GM23338 (cell line): ENCODE measurements around the gene COL4A2. TPM values are rescaled to one million over a fixed set of nuclear protein-coding genes. Genes with fewer than 3 reads are reported as not detected.

Source experiments
- ATAC-seq: fragments of 200-7000 bp; cut with Tn5 transposase; 3 replicates; pipeline ENCODE4 v1.9.1; 2020
- DNase-seq: peaks from one replicate; pipeline ENCODE4 v3.0.0-alpha.2; 2015; ENCODE audit warnings: low spot score
- H2AFZ ChIP-seq: fragments of 200-600 bp; sonication (generic); 2 replicates; pipeline ENCODE4 v1.8.0; 2016; ENCODE audit warnings: antibody characterized with exemption, mild to moderate bottlenecking, moderate library complexity
- H3F3A ChIP-seq: fragments of 200-600 bp; sonication (generic); replicated peaks from 2 replicates; pipeline ENCODE4 v1.8.0; 2017; ENCODE audit warnings: antibody characterized with exemption, mixed run types, low read depth
- H3K27ac ChIP-seq: fragments of 200-600 bp; sonication (generic); 2 replicates; pipeline ENCODE4 v1.6.1; 2016; ENCODE audit warnings: low read depth
- H3K27me3 ChIP-seq: fragments of 200-600 bp; sonication (generic); 2 replicates; pipeline ENCODE4 v1.8.0; 2016; ENCODE audit warnings: mild to moderate bottlenecking, mixed run types, moderate library complexity; ENCODE audit not compliant: insufficient read depth
- H3K36me3 ChIP-seq: fragments of 200-600 bp; sonication (generic); 2 replicates; pipeline ENCODE4 v1.8.0; 2016; ENCODE audit warnings: mild to moderate bottlenecking; ENCODE audit not compliant: insufficient read depth
- H3K4me1 ChIP-seq: fragments of 200-600 bp; sonication (generic); 2 replicates; pipeline ENCODE4 v1.8.0; 2016; ENCODE audit warnings: mild to moderate bottlenecking, moderate library complexity; ENCODE audit not compliant: insufficient read depth
- H3K4me2 ChIP-seq: fragments of 200-600 bp; sonication (generic); 2 replicates; pipeline ENCODE4 v1.7.1; 2017; ENCODE audit warnings: mixed run types
- H3K4me3 ChIP-seq: fragments of 200-600 bp; sonication (generic); 2 replicates; pipeline ENCODE4 v1.6.1; 2016; ENCODE audit warnings: mixed run types
- H3K79me2 ChIP-seq: fragments of 200-600 bp; sonication (generic); replicated peaks from 2 replicates; pipeline ENCODE4 v1.8.0; 2017; ENCODE audit warnings: mild to moderate bottlenecking; ENCODE audit not compliant: insufficient read depth
- H3K9me2 ChIP-seq: fragments of 200-600 bp; sonication (generic); 2 replicates; pipeline ENCODE4 v1.8.0; 2017; ENCODE audit not compliant: insufficient read depth
- H4K20me1 ChIP-seq: fragments of 200-600 bp; sonication (generic); replicated peaks from 2 replicates; pipeline ENCODE4 v1.8.0; 2017; ENCODE audit warnings: mild to moderate bottlenecking; ENCODE audit not compliant: insufficient read depth
- H3K27ac Mint-ChIP-seq: 2 replicates; pipeline ENCODE4 v1.8.0; 2020; ENCODE audit warnings: inconsistent platforms, mild to moderate bottlenecking, moderate library complexity, mixed read lengths
- H3K27me3 Mint-ChIP-seq: 3 replicates; pipeline ENCODE4 v1.8.0; 2022; ENCODE audit warnings: low read depth, mild to moderate bottlenecking, moderate library complexity, mixed read lengths, inconsistent platforms; ENCODE audit not compliant: insufficient read depth, poor library complexity
- H3K36me3 Mint-ChIP-seq: 3 replicates; pipeline ENCODE4 v1.8.0; 2021; ENCODE audit warnings: low read depth, mild to moderate bottlenecking, inconsistent platforms, moderate library complexity, mixed read lengths
- H3K4me1 Mint-ChIP-seq: 3 replicates; pipeline ENCODE4 v1.8.0; 2020; ENCODE audit warnings: mild to moderate bottlenecking, inconsistent platforms, mixed read lengths
- H3K4me3 Mint-ChIP-seq: 3 replicates; pipeline ENCODE4 v1.8.0; 2021; ENCODE audit warnings: moderate library complexity, mild to moderate bottlenecking, inconsistent platforms, mixed read lengths
- H3K9me3 Mint-ChIP-seq: 3 replicates; pipeline ENCODE4 v1.8.0; 2020; ENCODE audit warnings: moderate library complexity, mild to moderate bottlenecking, inconsistent platforms, mixed read lengths
- CREB1 ChIP-seq: fragments of 250-450 bp; sonication (Bioruptor Pico); IDR thresholded peaks from 2 replicates; pipeline ENCODE4 v1.5.0; 2020; ENCODE audit warnings: low read depth, mild to moderate bottlenecking, moderate library complexity
- EZH2 ChIP-seq: fragments of 200-600 bp; sonication (generic); IDR thresholded peaks from one replicate; pipeline ENCODE4 v1.8.0; 2017; ENCODE audit warnings: antibody characterized with exemption, mild to moderate bottlenecking, low read depth; ENCODE audit not compliant: unreplicated experiment
- EZH2phosphoT487 ChIP-seq: fragments of 200-600 bp; sonication (generic); IDR thresholded peaks from one replicate; pipeline ENCODE4 v1.8.1; 2018; ENCODE audit warnings: antibody characterized with exemption; ENCODE audit not compliant: unreplicated experiment
- JUNB ChIP-seq: IDR thresholded peaks from one replicate; pipeline ENCODE4 v1.6.1; 2016; ENCODE audit warnings: antibody characterized with exemption; ENCODE audit not compliant: unreplicated experiment
- NANOG ChIP-seq: IDR thresholded peaks from 2 replicates; pipeline ENCODE4 v1.6.1; 2016; ENCODE audit warnings: antibody characterized with exemption, borderline replicate concordance
- POLR2AphosphoS5 ChIP-seq: IDR thresholded peaks from 2 replicates; pipeline ENCODE4 v1.6.1; 2016; ENCODE audit warnings: antibody characterized with exemption, low read depth
- STAT1 ChIP-seq: IDR thresholded peaks from one replicate; pipeline ENCODE4 v1.6.1; 2016; ENCODE audit warnings: antibody characterized with exemption; ENCODE audit not compliant: unreplicated experiment
- ZNF114 ChIP-seq: fragments of 250-450 bp; sonication (Bioruptor Pico); IDR thresholded peaks from 2 replicates; pipeline ENCODE4 v1.5.0; 2020; ENCODE audit warnings: mild to moderate bottlenecking, moderate library complexity
- ZNF331 ChIP-seq: fragments of 250-450 bp; sonication (Bioruptor Pico); IDR thresholded peaks from 2 replicates; pipeline ENCODE4 v1.5.0; 2020; ENCODE audit warnings: low read depth, mild to moderate bottlenecking, moderate library complexity
- polyA plus RNA-seq: library from polyadenylated mRNA; unstranded; fragments of >200 nt; fragmentation: Nextera tagmentation; extraction: Ambion mirVana; gene quantifications from 2 replicates; pipeline ENCODE4 v1.2.1, GENCODE V29; 2016
- total RNA-seq: library from RNA; depleted of rRNA; stranded (reverse); fragments of >200 nt; shearing (Covaris generic); gene quantifications from 2 replicates; pipeline ENCODE4 v1.2.3, GENCODE V29; 2014
- TF ChIP-seq, protein P1 (sequence below), 2 experiments: fragments of 200-600 bp in 1 of 2; sonication (generic) in 1 of 2; conservative IDR thresholded peaks; 2 replicates each; pipeline versions ENCODE4 v1.5.1 to v1.6.1; 2016 to 2017; ENCODE audit warnings: antibody characterized with exemption in 2 of 2, low read depth in 2 of 2, mild to moderate bottlenecking in 2 of 2, moderate library complexity in 1 of 2
- TF ChIP-seq, protein P2 (sequence below): IDR thresholded peaks from one replicate; pipeline ENCODE4 v1.6.1; 2018; ENCODE audit warnings: antibody characterized with exemption; ENCODE audit not compliant: unreplicated experiment
- TF ChIP-seq, protein P3 (sequence below): fragments of 250-450 bp; sonication (Bioruptor Pico); IDR thresholded peaks from 2 replicates; pipeline ENCODE4 v1.5.0; 2020; ENCODE audit warnings: mild to moderate bottlenecking, moderate library complexity
- TF ChIP-seq, protein P4 (sequence below): IDR thresholded peaks from 2 replicates; pipeline ENCODE4 v1.6.1; 2016; ENCODE audit warnings: antibody characterized with exemption

COL4A2 gene
- total and polyA plus RNA-seq, 2 experiments from 2014 or later: 37.4 to 131 TPM

DNA sequence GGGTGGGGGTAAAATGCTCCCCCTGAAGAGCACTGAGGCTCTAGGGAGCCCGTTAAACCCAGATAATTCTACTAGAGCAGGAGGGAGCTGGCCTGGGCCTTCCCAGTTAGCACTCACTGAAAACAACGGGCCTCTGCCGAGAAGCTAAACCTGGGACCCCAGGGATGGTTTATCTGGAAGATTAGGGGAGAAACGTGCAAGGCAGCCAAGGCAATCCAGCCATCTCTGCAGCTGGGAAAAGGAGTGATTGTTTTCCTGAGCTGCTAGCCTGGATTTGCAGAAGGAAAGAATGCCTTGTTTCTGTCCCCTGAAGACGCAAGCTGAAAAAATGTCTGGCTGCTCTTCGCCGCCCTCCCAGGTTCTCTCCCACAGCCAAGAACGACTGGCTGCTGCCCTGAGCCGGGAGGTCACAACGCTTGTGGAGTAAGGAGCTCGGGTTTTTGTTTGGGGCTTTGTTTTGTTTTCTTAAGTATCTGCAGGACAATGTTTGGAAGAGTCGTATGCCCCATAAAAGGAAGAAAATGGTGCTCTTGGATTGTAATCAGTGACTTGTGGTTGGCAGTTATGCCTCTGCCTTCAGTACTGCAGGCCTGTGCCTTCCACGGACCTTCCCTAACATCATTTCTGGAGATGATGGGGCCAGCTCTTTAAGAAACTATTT is 31.5 kb downstream of the COL4A2 start:
- no peaks in the 10 kb centered on the region for H3K9me3 Mint-ChIP-seq
- H3K36me3 ChIP-seq: no peaks in the 10 kb centered on the region; the same call in 1 of the 2 replicates
- TF ChIP-seq, protein P1, sequence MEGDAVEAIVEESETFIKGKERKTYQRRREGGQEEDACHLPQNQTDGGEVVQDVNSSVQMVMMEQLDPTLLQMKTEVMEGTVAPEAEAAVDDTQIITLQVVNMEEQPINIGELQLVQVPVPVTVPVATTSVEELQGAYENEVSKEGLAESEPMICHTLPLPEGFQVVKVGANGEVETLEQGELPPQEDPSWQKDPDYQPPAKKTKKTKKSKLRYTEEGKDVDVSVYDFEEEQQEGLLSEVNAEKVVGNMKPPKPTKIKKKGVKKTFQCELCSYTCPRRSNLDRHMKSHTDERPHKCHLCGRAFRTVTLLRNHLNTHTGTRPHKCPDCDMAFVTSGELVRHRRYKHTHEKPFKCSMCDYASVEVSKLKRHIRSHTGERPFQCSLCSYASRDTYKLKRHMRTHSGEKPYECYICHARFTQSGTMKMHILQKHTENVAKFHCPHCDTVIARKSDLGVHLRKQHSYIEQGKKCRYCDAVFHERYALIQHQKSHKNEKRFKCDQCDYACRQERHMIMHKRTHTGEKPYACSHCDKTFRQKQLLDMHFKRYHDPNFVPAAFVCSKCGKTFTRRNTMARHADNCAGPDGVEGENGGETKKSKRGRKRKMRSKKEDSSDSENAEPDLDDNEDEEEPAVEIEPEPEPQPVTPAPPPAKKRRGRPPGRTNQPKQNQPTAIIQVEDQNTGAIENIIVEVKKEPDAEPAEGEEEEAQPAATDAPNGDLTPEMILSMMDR (conservative IDR thresholded peaks at IDR 0.05; ENCODE audit: low read depth in 2 of 2): no peak
- TF ChIP-seq, protein P2, sequence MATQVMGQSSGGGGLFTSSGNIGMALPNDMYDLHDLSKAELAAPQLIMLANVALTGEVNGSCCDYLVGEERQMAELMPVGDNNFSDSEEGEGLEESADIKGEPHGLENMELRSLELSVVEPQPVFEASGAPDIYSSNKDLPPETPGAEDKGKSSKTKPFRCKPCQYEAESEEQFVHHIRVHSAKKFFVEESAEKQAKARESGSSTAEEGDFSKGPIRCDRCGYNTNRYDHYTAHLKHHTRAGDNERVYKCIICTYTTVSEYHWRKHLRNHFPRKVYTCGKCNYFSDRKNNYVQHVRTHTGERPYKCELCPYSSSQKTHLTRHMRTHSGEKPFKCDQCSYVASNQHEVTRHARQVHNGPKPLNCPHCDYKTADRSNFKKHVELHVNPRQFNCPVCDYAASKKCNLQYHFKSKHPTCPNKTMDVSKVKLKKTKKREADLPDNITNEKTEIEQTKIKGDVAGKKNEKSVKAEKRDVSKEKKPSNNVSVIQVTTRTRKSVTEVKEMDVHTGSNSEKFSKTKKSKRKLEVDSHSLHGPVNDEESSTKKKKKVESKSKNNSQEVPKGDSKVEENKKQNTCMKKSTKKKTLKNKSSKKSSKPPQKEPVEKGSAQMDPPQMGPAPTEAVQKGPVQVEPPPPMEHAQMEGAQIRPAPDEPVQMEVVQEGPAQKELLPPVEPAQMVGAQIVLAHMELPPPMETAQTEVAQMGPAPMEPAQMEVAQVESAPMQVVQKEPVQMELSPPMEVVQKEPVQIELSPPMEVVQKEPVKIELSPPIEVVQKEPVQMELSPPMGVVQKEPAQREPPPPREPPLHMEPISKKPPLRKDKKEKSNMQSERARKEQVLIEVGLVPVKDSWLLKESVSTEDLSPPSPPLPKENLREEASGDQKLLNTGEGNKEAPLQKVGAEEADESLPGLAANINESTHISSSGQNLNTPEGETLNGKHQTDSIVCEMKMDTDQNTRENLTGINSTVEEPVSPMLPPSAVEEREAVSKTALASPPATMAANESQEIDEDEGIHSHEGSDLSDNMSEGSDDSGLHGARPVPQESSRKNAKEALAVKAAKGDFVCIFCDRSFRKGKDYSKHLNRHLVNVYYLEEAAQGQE: no peak
- no peak for TF ChIP-seq CREB1 (CRISPR knock-in tag)
- TF ChIP-seq EZH2phosphoT487: no peak
- no peak for TF ChIP-seq STAT1
- no peak for TF ChIP-seq EZH2
- no peak for TF ChIP-seq NANOG
- TF ChIP-seq ZNF114 (CRISPR knock-in tag): no peak
- TF ChIP-seq, protein P3, sequence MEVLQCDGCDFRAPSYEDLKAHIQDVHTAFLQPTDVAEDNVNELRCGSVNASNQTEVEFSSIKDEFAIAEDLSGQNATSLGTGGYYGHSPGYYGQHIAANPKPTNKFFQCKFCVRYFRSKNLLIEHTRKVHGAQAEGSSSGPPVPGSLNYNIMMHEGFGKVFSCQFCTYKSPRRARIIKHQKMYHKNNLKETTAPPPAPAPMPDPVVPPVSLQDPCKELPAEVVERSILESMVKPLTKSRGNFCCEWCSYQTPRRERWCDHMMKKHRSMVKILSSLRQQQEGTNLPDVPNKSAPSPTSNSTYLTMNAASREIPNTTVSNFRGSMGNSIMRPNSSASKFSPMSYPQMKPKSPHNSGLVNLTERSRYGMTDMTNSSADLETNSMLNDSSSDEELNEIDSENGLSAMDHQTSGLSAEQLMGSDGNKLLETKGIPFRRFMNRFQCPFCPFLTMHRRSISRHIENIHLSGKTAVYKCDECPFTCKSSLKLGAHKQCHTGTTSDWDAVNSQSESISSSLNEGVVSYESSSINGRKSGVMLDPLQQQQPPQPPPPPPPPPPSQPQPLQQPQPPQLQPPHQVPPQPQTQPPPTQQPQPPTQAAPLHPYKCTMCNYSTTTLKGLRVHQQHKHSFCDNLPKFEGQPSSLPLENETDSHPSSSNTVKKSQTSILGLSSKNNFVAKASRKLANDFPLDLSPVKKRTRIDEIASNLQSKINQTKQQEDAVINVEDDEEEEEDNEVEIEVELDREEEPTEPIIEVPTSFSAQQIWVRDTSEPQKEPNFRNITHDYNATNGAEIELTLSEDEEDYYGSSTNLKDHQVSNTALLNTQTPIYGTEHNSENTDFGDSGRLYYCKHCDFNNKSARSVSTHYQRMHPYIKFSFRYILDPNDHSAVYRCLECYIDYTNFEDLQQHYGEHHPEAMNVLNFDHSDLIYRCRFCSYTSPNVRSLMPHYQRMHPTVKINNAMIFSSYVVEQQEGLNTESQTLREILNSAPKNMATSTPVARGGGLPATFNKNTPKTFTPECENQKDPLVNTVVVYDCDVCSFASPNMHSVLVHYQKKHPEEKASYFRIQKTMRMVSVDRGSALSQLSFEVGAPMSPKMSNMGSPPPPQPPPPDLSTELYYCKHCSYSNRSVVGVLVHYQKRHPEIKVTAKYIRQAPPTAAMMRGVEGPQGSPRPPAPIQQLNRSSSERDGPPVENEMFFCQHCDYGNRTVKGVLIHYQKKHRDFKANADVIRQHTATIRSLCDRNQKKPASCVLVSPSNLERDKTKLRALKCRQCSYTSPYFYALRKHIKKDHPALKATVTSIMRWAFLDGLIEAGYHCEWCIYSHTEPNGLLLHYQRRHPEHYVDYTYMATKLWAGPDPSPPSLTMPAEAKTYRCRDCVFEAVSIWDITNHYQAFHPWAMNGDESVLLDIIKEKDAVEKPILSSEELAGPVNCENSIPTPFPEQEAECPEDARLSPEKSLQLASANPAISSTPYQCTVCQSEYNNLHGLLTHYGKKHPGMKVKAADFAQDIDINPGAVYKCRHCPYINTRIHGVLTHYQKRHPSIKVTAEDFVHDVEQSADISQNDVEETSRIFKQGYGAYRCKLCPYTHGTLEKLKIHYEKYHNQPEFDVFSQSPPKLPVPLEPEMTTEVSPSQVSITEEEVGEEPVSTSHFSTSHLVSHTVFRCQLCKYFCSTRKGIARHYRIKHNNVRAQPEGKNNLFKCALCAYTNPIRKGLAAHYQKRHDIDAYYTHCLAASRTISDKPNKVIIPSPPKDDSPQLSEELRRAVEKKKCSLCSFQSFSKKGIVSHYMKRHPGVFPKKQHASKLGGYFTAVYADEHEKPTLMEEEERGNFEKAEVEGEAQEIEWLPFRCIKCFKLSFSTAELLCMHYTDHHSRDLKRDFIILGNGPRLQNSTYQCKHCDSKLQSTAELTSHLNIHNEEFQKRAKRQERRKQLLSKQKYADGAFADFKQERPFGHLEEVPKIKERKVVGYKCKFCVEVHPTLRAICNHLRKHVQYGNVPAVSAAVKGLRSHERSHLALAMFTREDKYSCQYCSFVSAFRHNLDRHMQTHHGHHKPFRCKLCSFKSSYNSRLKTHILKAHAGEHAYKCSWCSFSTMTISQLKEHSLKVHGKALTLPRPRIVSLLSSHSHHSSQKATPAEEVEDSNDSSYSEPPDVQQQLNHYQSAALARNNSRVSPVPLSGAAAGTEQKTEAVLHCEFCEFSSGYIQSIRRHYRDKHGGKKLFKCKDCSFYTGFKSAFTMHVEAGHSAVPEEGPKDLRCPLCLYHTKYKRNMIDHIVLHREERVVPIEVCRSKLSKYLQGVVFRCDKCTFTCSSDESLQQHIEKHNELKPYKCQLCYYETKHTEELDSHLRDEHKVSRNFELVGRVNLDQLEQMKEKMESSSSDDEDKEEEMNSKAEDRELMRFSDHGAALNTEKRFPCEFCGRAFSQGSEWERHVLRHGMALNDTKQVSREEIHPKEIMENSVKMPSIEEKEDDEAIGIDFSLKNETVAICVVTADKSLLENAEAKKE (CRISPR knock-in tag): no peak
- TF ChIP-seq JUNB: no peak
- TF ChIP-seq ZNF331 (CRISPR knock-in tag): no peak
- no peak for TF ChIP-seq POLR2AphosphoS5
- TF ChIP-seq, protein P4, sequence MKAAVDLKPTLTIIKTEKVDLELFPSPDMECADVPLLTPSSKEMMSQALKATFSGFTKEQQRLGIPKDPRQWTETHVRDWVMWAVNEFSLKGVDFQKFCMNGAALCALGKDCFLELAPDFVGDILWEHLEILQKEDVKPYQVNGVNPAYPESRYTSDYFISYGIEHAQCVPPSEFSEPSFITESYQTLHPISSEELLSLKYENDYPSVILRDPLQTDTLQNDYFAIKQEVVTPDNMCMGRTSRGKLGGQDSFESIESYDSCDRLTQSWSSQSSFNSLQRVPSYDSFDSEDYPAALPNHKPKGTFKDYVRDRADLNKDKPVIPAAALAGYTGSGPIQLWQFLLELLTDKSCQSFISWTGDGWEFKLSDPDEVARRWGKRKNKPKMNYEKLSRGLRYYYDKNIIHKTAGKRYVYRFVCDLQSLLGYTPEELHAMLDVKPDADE: no peak
- no peak for DNase-seq
- H3K4me1 ChIP-seq: peaks cover 30% of the 10 kb centered on the region
- H3K27ac ChIP-seq: peak overlapping the region; percentile 39
- H3K27me3 Mint-ChIP-seq: peaks cover 4% of the 10 kb centered on the region
- H2AFZ ChIP-seq: no peak overlapping the region
- peaks cover 11% of the 10 kb centered on the region for H4K20me1 ChIP-seq
- H3K4me2 ChIP-seq: no peak overlapping the region
- peak overlapping the region; percentile 49; the same call in 1 of the 2 replicates for H3K27ac Mint-ChIP-seq
- ATAC-seq: peak; percentile 45
- peaks cover 14% of the 10 kb centered on the region for H3K36me3 Mint-ChIP-seq
- H3K9me2 ChIP-seq: no peaks in the 10 kb centered on the region
- no peaks in the 10 kb centered on the region for H3F3A ChIP-seq
- no peak overlapping the region for H3K4me3 Mint-ChIP-seq
- H3K27me3 ChIP-seq: no peaks in the 10 kb centered on the region
- H3K4me3 ChIP-seq: no peak overlapping the region
- peaks cover 48% of the 10 kb centered on the region for H3K79me2 ChIP-seq
- H3K4me1 Mint-ChIP-seq: peaks cover 47% of the 10 kb centered on the region
